ENCODE measurements around the gene TRIO. TPM values are rescaled to one million over a fixed set of nuclear protein-coding genes. Genes with fewer than 3 reads are reported as not detected.
A peak's percentile ranks its signal among the peaks of the same experiment; 100 is the strongest.

The TRIO gene
- polyA plus RNA-seq, 1 experiment: 176 TPM

GRCh38 chr5:14465776-14466175 lies 322.6 kb downstream of the TRIO start:
- DNase-seq (ENCODE audit: low read depth): no peak
- H3K36me3 ChIP-seq (ENCODE audit: control insufficient read depth, insufficient read depth, low read length): peaks cover 21% of the 10 kb centered on the region
- POLR2A ChIA-PET: no interaction called here
- H3K4me3 ChIP-seq (ENCODE audit: low read depth, low read length): no peak overlapping the region
- H3K27me3 ChIP-seq (ENCODE audit: control insufficient read depth, insufficient read depth, low read length): no peaks in the 10 kb centered on the region
- CTCF ChIA-PET: interaction anchor here (0.8 to 1.5 kb wide), 3 partner anchors 9 to 127 kb away, joined by 3 to 4 read pairs (median 3); no protein-coding TSS in a partner anchor
- TF ChIP-seq CTCF (IDR thresholded peaks at IDR 0.05; ENCODE audit: insufficient read depth, low read depth, low read length): no peak

GRCh38 chr5:14467251-14467650 lies 324.1 kb downstream of the TRIO start:
- no peak for DNase-seq (ENCODE audit: low read depth)
- TF ChIP-seq CTCF (IDR thresholded peaks at IDR 0.05; ENCODE audit: insufficient read depth, low read depth, low read length): no peak
- ChIA-PET POLR2A (no interaction called here), CTCF (interaction anchor here (1.2 kb wide), 2 partner anchors 68 to 70 kb away, joined by 3 read pairs; no protein-coding TSS in a partner anchor)
- Histone ChIP-seq H3K27me3 (ENCODE audit: control insufficient read depth, insufficient read depth, low read length) (no peaks in the 10 kb centered on the region), H3K4me3 (ENCODE audit: low read depth, low read length) (no peak overlapping the region), H3K36me3 (ENCODE audit: control insufficient read depth, insufficient read depth, low read length) (peaks cover 13% of the 10 kb centered on the region)

GRCh38 chr5:14467886-14468285 lies 324.7 kb downstream of the TRIO start:
- no peak for DNase-seq (ENCODE audit: low read depth)
- TF ChIP-seq CTCF (IDR thresholded peaks at IDR 0.05; ENCODE audit: insufficient read depth, low read depth, low read length): no peak
- POLR2A ChIA-PET: interaction anchor here (0.6 kb wide), 1 partner anchor 27 kb away, joined by 3 read pairs; no protein-coding TSS in a partner anchor
- peaks cover 8% of the 10 kb centered on the region for H3K36me3 ChIP-seq (ENCODE audit: control insufficient read depth, insufficient read depth, low read length)
- CTCF ChIA-PET: interaction anchor here (1.2 kb wide), 2 partner anchors 69 to 70 kb away, joined by 3 read pairs; no protein-coding TSS in a partner anchor
- no peaks in the 10 kb centered on the region for H3K27me3 ChIP-seq (ENCODE audit: control insufficient read depth, insufficient read depth, low read length)
- H3K4me3 ChIP-seq (ENCODE audit: low read depth, low read length): no peak overlapping the region

GRCh38 chr5:14469551-14470377 lies 326.6 kb downstream of the TRIO start:
- H3K4me3 ChIP-seq (ENCODE audit: low read depth, low read length): no peak overlapping the region
- no peak for DNase-seq (ENCODE audit: low read depth)
- peaks cover 16% of the 10 kb centered on the region for H3K36me3 ChIP-seq (ENCODE audit: control insufficient read depth, insufficient read depth, low read length)
- TF ChIP-seq CTCF (IDR thresholded peaks at IDR 0.05; ENCODE audit: insufficient read depth, low read depth, low read length): no peak
- CTCF ChIA-PET: interaction anchor here (0.6 to 1.5 kb wide), 4 partner anchors 10 to 83 kb away, joined by 3 to 6 read pairs (median 4); no protein-coding TSS in a partner anchor
- POLR2A ChIA-PET: no interaction called here
- H3K27me3 ChIP-seq (ENCODE audit: control insufficient read depth, insufficient read depth, low read length): no peaks in the 10 kb centered on the region

- H3K36me3 ChIP-seq (ENCODE audit: control insufficient read depth, insufficient read depth, low read length): peaks cover 14% of the 10 kb centered on the region
- ChIA-PET POLR2A (no interaction called here), CTCF (interaction anchor here (0.9 kb wide), 1 partner anchor 120 kb away, joined by 3 read pairs; no protein-coding TSS in a partner anchor)
These were observed 328.4 kb downstream of the TRIO start for GRCh38 chr5:14471507-14471906.

More at GRCh38 chr5:14471507-14471906, 328.4 kb downstream of the TRIO start:
- Histone ChIP-seq H3K4me3 (ENCODE audit: low read depth, low read length) (no peak overlapping the region), H3K27me3 (ENCODE audit: control insufficient read depth, insufficient read depth, low read length) (no peaks in the 10 kb centered on the region)
- no peak for TF ChIP-seq CTCF (IDR thresholded peaks at IDR 0.05; ENCODE audit: insufficient read depth, low read depth, low read length)
- DNase-seq (ENCODE audit: low read depth): peak; percentile 39

All from BJ (cell line).